DOHH2 (cell line): ENCODE measurements around the gene KHNYN.

Experiments
- H3F3A ChIP-seq: fragments of 200-600 bp; sonication (generic), shearing (Covaris generic); 2 replicates; pipeline ENCODE4 v1.6.0; 2016; ENCODE audit warnings: antibody characterized with exemption, mild to moderate bottlenecking; ENCODE audit not compliant: control insufficient read depth, insufficient read depth
- H3K27ac ChIP-seq: fragments of 200-600 bp; sonication (generic); 2 replicates; pipeline ENCODE4 v1.5.1; 2014; ENCODE audit warnings: low read depth, mild to moderate bottlenecking, low read length, moderate library complexity
- H3K27me3 ChIP-seq: fragments of 200-600 bp; sonication (generic); 2 replicates; pipeline ENCODE4 v1.6.1; 2014; ENCODE audit warnings: mild to moderate bottlenecking, low read length, mixed read lengths; ENCODE audit not compliant: control insufficient read depth
- H3K36me3 ChIP-seq: fragments of 200-600 bp; sonication (generic); 2 replicates; pipeline ENCODE4 v1.6.1; 2014; ENCODE audit warnings: mild to moderate bottlenecking, low read length, moderate library complexity, mixed read lengths; ENCODE audit not compliant: control insufficient read depth
- H3K4me1 ChIP-seq: fragments of 200-600 bp; sonication (generic); 2 replicates; pipeline ENCODE4 v1.6.1; 2014; ENCODE audit warnings: mild to moderate bottlenecking, low read length, mixed read lengths; ENCODE audit not compliant: control insufficient read depth
- H3K4me2 ChIP-seq: fragments of 200-600 bp; sonication (generic); 2 replicates; pipeline ENCODE4 v1.6.0; 2014; ENCODE audit warnings: mild to moderate bottlenecking, low read length, moderate library complexity
- H3K4me3 ChIP-seq: fragments of 200-600 bp; sonication (generic); 2 replicates; pipeline ENCODE4 v1.5.1; 2014; ENCODE audit warnings: mild to moderate bottlenecking, low read length, mixed read lengths
- H3K79me2 ChIP-seq: fragments of 200-600 bp; sonication (generic); 2 replicates; pipeline ENCODE4 v1.6.1; 2014; ENCODE audit warnings: mild to moderate bottlenecking, low read length, mixed read lengths; ENCODE audit not compliant: control insufficient read depth
- H3K9me2 ChIP-seq: fragments of 200-600 bp; sonication (generic); replicated peaks from 2 replicates; pipeline ENCODE4 v1.6.1; 2014; ENCODE audit warnings: mild to moderate bottlenecking, low read length, mixed read lengths; ENCODE audit not compliant: control insufficient read depth
- H3K9me3 ChIP-seq: fragments of 200-600 bp; sonication (generic); 2 replicates; pipeline ENCODE4 v1.6.1; 2014; ENCODE audit warnings: antibody characterized with exemption, low read length, mixed read lengths; ENCODE audit not compliant: control insufficient read depth, insufficient read depth
- H4K20me1 ChIP-seq: fragments of 200-600 bp; sonication (generic); 2 replicates; pipeline ENCODE4 v1.6.0; 2014; ENCODE audit warnings: low read depth, mild to moderate bottlenecking, antibody characterized with exemption, low read length, moderate library complexity; ENCODE audit not compliant: control insufficient read depth, insufficient read depth
- EZH2phosphoT487 ChIP-seq: fragments of 200-600 bp; sonication (generic); IDR thresholded peaks from 2 replicates; pipeline ENCODE4 v1.6.1; 2017; ENCODE audit warnings: borderline replicate concordance, mild to moderate bottlenecking, antibody characterized with exemption, low read length, moderate library complexity, mixed read lengths
- TF ChIP-seq, protein P1 (sequence below): fragments of 200-600 bp; sonication (generic); IDR thresholded peaks from one replicate; pipeline ENCODE4 v1.5.1; 2014; ENCODE audit warnings: antibody characterized with exemption, mild to moderate bottlenecking, low read depth, low read length; ENCODE audit not compliant: poor library complexity, severe bottlenecking

The KHNYN gene

DNA sequence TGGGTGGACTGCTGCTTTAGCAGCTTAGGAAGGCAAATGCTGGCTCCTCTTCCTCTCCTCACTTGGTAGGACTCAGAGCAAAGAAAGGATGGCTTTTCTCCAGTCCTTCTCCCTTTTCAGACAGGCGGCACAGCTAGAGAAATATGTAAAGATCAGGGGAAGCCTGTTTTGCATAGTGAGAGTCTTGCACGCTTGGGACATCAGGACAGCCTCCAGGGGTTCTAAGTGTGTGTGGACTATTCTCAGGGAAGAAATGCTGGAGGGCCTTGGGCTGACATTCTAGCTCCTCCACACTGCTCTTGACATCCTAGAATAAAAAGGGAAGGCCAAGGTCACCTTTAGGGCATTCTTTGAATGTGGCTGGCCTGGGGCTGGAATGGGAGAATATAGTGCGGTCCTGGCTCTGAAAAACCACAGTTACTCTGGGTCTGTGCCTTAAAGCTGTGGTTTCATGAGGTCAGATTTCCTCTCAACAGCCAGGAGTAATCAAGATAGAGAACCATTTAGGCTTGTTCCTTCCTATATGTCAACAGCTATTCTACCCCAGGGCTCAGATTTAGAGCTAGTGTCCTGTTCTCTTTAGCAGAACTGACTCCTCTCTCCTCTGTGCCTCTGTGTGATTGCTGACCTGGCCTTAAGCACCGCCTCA, 54.0 kb downstream of the KHNYN start:
- no peaks in the 10 kb centered on the region for H3K79me2 ChIP-seq
- H3K4me1 ChIP-seq = peaks cover 10% of the 10 kb centered on the region
- no peak overlapping the region for H3K4me2 ChIP-seq
- no peaks in the 10 kb centered on the region for H3K9me3 ChIP-seq
- no peak for TF ChIP-seq EZH2phosphoT487
- TF ChIP-seq, protein P1, sequence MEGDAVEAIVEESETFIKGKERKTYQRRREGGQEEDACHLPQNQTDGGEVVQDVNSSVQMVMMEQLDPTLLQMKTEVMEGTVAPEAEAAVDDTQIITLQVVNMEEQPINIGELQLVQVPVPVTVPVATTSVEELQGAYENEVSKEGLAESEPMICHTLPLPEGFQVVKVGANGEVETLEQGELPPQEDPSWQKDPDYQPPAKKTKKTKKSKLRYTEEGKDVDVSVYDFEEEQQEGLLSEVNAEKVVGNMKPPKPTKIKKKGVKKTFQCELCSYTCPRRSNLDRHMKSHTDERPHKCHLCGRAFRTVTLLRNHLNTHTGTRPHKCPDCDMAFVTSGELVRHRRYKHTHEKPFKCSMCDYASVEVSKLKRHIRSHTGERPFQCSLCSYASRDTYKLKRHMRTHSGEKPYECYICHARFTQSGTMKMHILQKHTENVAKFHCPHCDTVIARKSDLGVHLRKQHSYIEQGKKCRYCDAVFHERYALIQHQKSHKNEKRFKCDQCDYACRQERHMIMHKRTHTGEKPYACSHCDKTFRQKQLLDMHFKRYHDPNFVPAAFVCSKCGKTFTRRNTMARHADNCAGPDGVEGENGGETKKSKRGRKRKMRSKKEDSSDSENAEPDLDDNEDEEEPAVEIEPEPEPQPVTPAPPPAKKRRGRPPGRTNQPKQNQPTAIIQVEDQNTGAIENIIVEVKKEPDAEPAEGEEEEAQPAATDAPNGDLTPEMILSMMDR = no peak
- no peaks in the 10 kb centered on the region for H3K9me2 ChIP-seq
- H3K27me3 ChIP-seq = no peaks in the 10 kb centered on the region
- no peaks in the 10 kb centered on the region for H3K36me3 ChIP-seq
- no peak overlapping the region for H3K4me3 ChIP-seq
- no peaks in the 10 kb centered on the region for H3F3A ChIP-seq
- no peaks in the 10 kb centered on the region for H4K20me1 ChIP-seq
- no peak overlapping the region for H3K27ac ChIP-seq
